HepG2 (cell line): ENCODE measurements around the gene GRB7. TPM values are rescaled to one million over a fixed set of nuclear protein-coding genes. Genes with fewer than 3 reads are reported as not detected.

ENCODE experiments used
- ATF1 ChIP-seq: IDR thresholded peaks from 2 replicates; pipeline ENCODE4 v1.6.1; 2016; ENCODE audit warnings: mild to moderate bottlenecking, control low read depth
- BORCS8-MEF2B ChIP-seq: sonication (generic); formaldehyde crosslinking; IDR thresholded peaks from 2 replicates; pipeline ENCODE4 v1.8.0; 2022; ENCODE audit warnings: mild to moderate bottlenecking, missing genetic modification reagents
- CBX1 ChIP-seq: IDR thresholded peaks from one replicate; pipeline ENCODE4 v1.6.1; 2016; ENCODE audit warnings: antibody characterized with exemption, low read depth
- E2F1 ChIP-seq: sonication (generic); formaldehyde crosslinking; IDR thresholded peaks from 2 replicates; pipeline ENCODE4 v1.5.0; 2020; ENCODE audit warnings: missing genetic modification reagents
- E2F5 ChIP-seq: sonication (generic); formaldehyde crosslinking; conservative IDR thresholded peaks from 2 replicates; pipeline ENCODE4 v1.4.0; 2020; ENCODE audit warnings: missing genetic modification reagents
- EP300 ChIP-seq, 3 experiments: sonication (generic) in 1 of 3; formaldehyde crosslinking in 1 of 3; IDR thresholded peaks; 2 replicates each; pipeline versions ENCODE4 v1.5.1 to v1.6.1; 2011 to 2020; ENCODE audit warnings: low read depth in 2 of 3, low read length in 2 of 3, borderline replicate concordance in 1 of 3, improper control_type of control experiment in 1 of 3, mild to moderate bottlenecking in 1 of 3, missing genetic modification reagents in 1 of 3, moderate library complexity in 1 of 3
- FOXA1 ChIP-seq, 2 experiments: fragments of 450-650 bp in 1 of 2; sonication (generic) in 1 of 2; formaldehyde crosslinking in 1 of 2; IDR thresholded peaks; 2 replicates each; pipeline versions ENCODE4 v1.4.0 to v1.6.1; 2016 to 2020; ENCODE audit warnings: missing genetic modification reagents in 1 of 2
- HMGA1 ChIP-seq: sonication (generic); formaldehyde crosslinking; conservative IDR thresholded peaks from 2 replicates; pipeline ENCODE4 v1.4.0; 2020; ENCODE audit warnings: missing genetic modification reagents
- KLF15 ChIP-seq: sonication (generic); formaldehyde crosslinking; IDR thresholded peaks from 2 replicates; pipeline ENCODE4 v1.8.1; 2023; ENCODE audit warnings: borderline replicate concordance, mild to moderate bottlenecking, inconsistent platforms, missing genetic modification reagents, mixed read lengths
- MXI1 ChIP-seq: IDR thresholded peaks from 3 replicates; pipeline ENCODE4 v1.6.1; 2012; ENCODE audit warnings: low read depth, low read length, inconsistent platforms, borderline replicate concordance
- NCOA2 ChIP-seq: sonication (generic); formaldehyde crosslinking; IDR thresholded peaks from 2 replicates; pipeline ENCODE4 v1.8.0; 2022; ENCODE audit warnings: inconsistent platforms
- NR3C1 ChIP-seq: sonication (generic); formaldehyde crosslinking; IDR thresholded peaks from 2 replicates; pipeline ENCODE4 v1.4.0; 2020; ENCODE audit warnings: missing genetic modification reagents
- RNF2 ChIP-seq: fragments of 450-650 bp; conservative IDR thresholded peaks from 2 replicates; pipeline ENCODE4 v1.6.1; 2016; ENCODE audit warnings: low read depth
- SP140L ChIP-seq: sonication (generic); formaldehyde crosslinking; IDR thresholded peaks from 2 replicates; pipeline ENCODE4 v1.4.0; 2020; ENCODE audit warnings: missing genetic modification reagents, borderline replicate concordance
- TCF12 ChIP-seq, 2 experiments: fragments of 450-650 bp in 1 of 2; sonication (generic) in 1 of 2; formaldehyde crosslinking in 1 of 2; IDR thresholded peaks; 2 replicates each; pipeline versions ENCODE4 v1.6.1 to v1.8.0; 2017 to 2022; ENCODE audit warnings: antibody characterized with exemption in 1 of 2, mild to moderate bottlenecking in 1 of 2, missing genetic modification reagents in 1 of 2, moderate library complexity in 1 of 2
- TEF ChIP-seq: sonication (generic); formaldehyde crosslinking; IDR thresholded peaks from 2 replicates; pipeline ENCODE4 v1.5.0; 2020; ENCODE audit warnings: missing genetic modification reagents
- TOPORS ChIP-seq: sonication (generic); formaldehyde crosslinking; IDR thresholded peaks from 2 replicates; pipeline ENCODE4 v1.8.0; 2023; ENCODE audit warnings: mild to moderate bottlenecking, missing genetic modification reagents
- U2AF2 ChIP-seq: fragments of 200-400 bp; formaldehyde crosslinking; IDR thresholded peaks from 2 replicates; pipeline ENCODE4 v1.6.1; 2017; ENCODE audit warnings: low read depth, mild to moderate bottlenecking, low read length
- YEATS4 ChIP-seq: sonication (generic); formaldehyde crosslinking; IDR thresholded peaks from 2 replicates; pipeline ENCODE4 v1.4.0; 2020; ENCODE audit warnings: missing genetic modification reagents, borderline replicate concordance
- ZKSCAN1 ChIP-seq: fragments of 150-350 bp; IDR thresholded peaks from 2 replicates; pipeline ENCODE4 v1.6.1; 2014; ENCODE audit warnings: low read length
- ZNF121 ChIP-seq: sonication (generic); formaldehyde crosslinking; IDR thresholded peaks from 2 replicates; pipeline ENCODE4 v1.5.0; 2020; ENCODE audit warnings: mild to moderate bottlenecking, missing genetic modification reagents
- ZNF430 ChIP-seq: sonication (generic); formaldehyde crosslinking; IDR thresholded peaks from 2 replicates; pipeline ENCODE4 v1.9.0; 2021; ENCODE audit warnings: mild to moderate bottlenecking, missing genetic modification reagents
- ZNF468 ChIP-seq: sonication (generic); formaldehyde crosslinking; IDR thresholded peaks from 2 replicates; pipeline ENCODE4 v1.8.0; 2022; ENCODE audit warnings: mild to moderate bottlenecking, moderate library complexity, missing genetic modification reagents
- ZNF576 ChIP-seq: sonication (generic); formaldehyde crosslinking; IDR thresholded peaks from 2 replicates; pipeline ENCODE4 v1.4.0; 2020; ENCODE audit warnings: mild to moderate bottlenecking, missing genetic modification reagents
- ZNF644 ChIP-seq: IDR thresholded peaks from 2 replicates; pipeline ENCODE4 v1.6.1; 2016; ENCODE audit warnings: low read depth
- ZNF747 ChIP-seq: sonication (generic); formaldehyde crosslinking; IDR thresholded peaks from 2 replicates; pipeline ENCODE4 v1.8.1; 2023; ENCODE audit warnings: missing genetic modification reagents, mild to moderate bottlenecking, borderline replicate concordance
- ZNF775 ChIP-seq: sonication (generic); formaldehyde crosslinking; IDR thresholded peaks from 2 replicates; pipeline ENCODE4 v1.4.0; 2020; ENCODE audit warnings: missing genetic modification reagents, mild to moderate bottlenecking, moderate library complexity, borderline replicate concordance
- ZNF782 ChIP-seq: sonication (generic); formaldehyde crosslinking; IDR thresholded peaks from 2 replicates; pipeline ENCODE4 v1.4.0; 2020; ENCODE audit warnings: missing genetic modification reagents, mild to moderate bottlenecking, borderline replicate concordance
- polyA plus RNA-seq, 8 experiments: library from polyadenylated mRNA; depleted of rRNA in 3 of 8; stranded (reverse) in 7 of 8; unstranded in 1 of 8; fragments of >200 nt; fragmentation: Illumina TruSeq in 4 of 8; extraction: Trizol in 4 of 8; gene quantifications; 2 replicates each; pipeline versions ENCODE4 v1.2.1 to v1.2.3, GENCODE V29; 2011 to 2016; ENCODE audit warnings: low read depth in 4 of 8, missing spikeins in 1 of 8, mixed read lengths in 1 of 8; ENCODE audit not compliant: insufficient read depth in 1 of 8
- total RNA-seq, 5 experiments: library from RNA; depleted of rRNA; stranded (reverse); fragments of >200 nt; fragmentation: Illumina TruSeq; extraction: Trizol; gene quantifications; 2 replicates each; pipeline ENCODE4 v1.2.3, GENCODE V29; 2016; ENCODE audit warnings: low read depth in 1 of 5

GRB7 gene
- total and polyA plus RNA-seq, 2 of the 13 experiments (the other 11 are each of a cell fraction or from before 2014, with no cell fraction given), result 60.2 to 77.7 TPM

GRCh38 chr17:39699818-39700147 lies 38.0 kb upstream of the GRB7 start, which contains the start of gene ERBB2 (continued):
- TF ChIP-seq TCF12 (IDR thresholded peaks at IDR 0.05), result no peak
- TF ChIP-seq TCF12 (CRISPR knock-in tag; IDR thresholded peaks at IDR 0.05), result no peak
- TF ChIP-seq ZNF644 (CRISPR knock-in tag), result no peak
- no peak for TF ChIP-seq ZNF576 (CRISPR knock-in tag)
- 0 out of 2 replicates have a peak, but pooled peaks have one; percentile 41 for TF ChIP-seq ZNF468
- TF ChIP-seq FOXA1 (IDR thresholded peaks at IDR 0.05), result no peak
- no peak for TF ChIP-seq FOXA1 (CRISPR knock-in tag; IDR thresholded peaks at IDR 0.05)
- no peak for TF ChIP-seq KLF15 (CRISPR knock-in tag)
- TF ChIP-seq ZNF775 (CRISPR knock-in tag), result no peak
- no peak for TF ChIP-seq RNF2
- TF ChIP-seq U2AF2, result no peak
- no peak for TF ChIP-seq ZKSCAN1
- TF ChIP-seq CBX1, result no peak
- peak; percentile 44; the same call in 1 of the 2 replicates for TF ChIP-seq BORCS8-MEF2B (CRISPR knock-in tag)
- no peak for TF ChIP-seq TEF (CRISPR knock-in tag)
- TF ChIP-seq EP300 (IDR thresholded peaks at IDR 0.05; ENCODE audit: low read depth in 2 of 2, low read length in 2 of 2), result no peak
- TF ChIP-seq EP300 (CRISPR knock-in tag; IDR thresholded peaks at IDR 0.05; ENCODE audit: borderline replicate concordance), result no peak
- TF ChIP-seq ZNF121, result no peak
- TF ChIP-seq MXI1, result peak; percentile 14; the same call in 1 of the 3 replicates
- no peak for TF ChIP-seq NR3C1 (CRISPR knock-in tag)
- TF ChIP-seq HMGA1, result no peak
- TF ChIP-seq NCOA2 (CRISPR knock-in tag), result peak; percentile 38; the same call in 1 of the 2 replicates
- TF ChIP-seq ATF1 (CRISPR knock-in tag), result no peak
- no peak for TF ChIP-seq YEATS4 (CRISPR knock-in tag)
- TF ChIP-seq ZNF782 (CRISPR knock-in tag), result no peak
- TF ChIP-seq E2F1 (CRISPR knock-in tag), result no peak
- TF ChIP-seq ZNF430 (CRISPR knock-in tag), result no peak
- TF ChIP-seq ZNF747, result no peak
- TF ChIP-seq TOPORS (CRISPR knock-in tag), result no peak
- TF ChIP-seq SP140L (CRISPR knock-in tag), result no peak
- no peak; the same call in 1 of the 2 replicates for TF ChIP-seq E2F5 (CRISPR knock-in tag)
